ENCODE results near the gene PRRT1.

DNA sequence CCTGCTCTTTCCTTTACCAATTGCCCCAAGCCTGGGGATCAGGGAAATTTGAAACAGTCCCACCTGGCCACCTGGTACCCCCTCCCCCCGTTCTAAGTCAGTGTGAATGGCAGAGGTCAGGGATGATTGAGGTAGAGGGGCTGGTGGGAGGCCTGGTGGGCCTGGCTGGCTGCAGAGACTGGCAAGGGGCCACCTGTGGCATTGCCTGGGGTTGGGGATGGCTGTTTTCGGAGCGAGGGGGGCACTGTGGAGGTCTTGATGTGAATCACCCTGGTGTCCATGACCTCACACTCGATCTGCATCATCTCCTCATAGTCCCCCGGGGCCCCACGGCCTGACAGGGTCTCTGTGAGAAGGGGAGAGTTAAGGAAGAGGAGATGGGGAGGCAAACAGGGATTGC lies 36.1 kb downstream of the PRRT1 start:
- TF ChIP-seq, protein P1, sequence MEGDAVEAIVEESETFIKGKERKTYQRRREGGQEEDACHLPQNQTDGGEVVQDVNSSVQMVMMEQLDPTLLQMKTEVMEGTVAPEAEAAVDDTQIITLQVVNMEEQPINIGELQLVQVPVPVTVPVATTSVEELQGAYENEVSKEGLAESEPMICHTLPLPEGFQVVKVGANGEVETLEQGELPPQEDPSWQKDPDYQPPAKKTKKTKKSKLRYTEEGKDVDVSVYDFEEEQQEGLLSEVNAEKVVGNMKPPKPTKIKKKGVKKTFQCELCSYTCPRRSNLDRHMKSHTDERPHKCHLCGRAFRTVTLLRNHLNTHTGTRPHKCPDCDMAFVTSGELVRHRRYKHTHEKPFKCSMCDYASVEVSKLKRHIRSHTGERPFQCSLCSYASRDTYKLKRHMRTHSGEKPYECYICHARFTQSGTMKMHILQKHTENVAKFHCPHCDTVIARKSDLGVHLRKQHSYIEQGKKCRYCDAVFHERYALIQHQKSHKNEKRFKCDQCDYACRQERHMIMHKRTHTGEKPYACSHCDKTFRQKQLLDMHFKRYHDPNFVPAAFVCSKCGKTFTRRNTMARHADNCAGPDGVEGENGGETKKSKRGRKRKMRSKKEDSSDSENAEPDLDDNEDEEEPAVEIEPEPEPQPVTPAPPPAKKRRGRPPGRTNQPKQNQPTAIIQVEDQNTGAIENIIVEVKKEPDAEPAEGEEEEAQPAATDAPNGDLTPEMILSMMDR (IDR thresholded peaks at IDR 0.05; ENCODE audit: insufficient read depth, low read length, poor library complexity, severe bottlenecking): no peak
- TF ChIP-seq EZH2phosphoT487 (conservative IDR thresholded peaks at IDR 0.05; ENCODE audit: low read length): no peak

All from SU-DHL-6 (cell line).